ENCODE measurements around the gene CNOT3.

- no peak for TF ChIP-seq CTCF (IDR thresholded peaks at IDR 0.05)
- no peak for TF ChIP-seq POLR2AphosphoS5 (IDR thresholded peaks at IDR 0.05)
- no peak for TF ChIP-seq POLR2A (IDR thresholded peaks at IDR 0.05)
These were observed 4.1 kb upstream of the CNOT3 start for GRCh38 chr19:54133312-54133956.

All from breast epithelium (tissue), 3 donors.